Germinal center (tissue), 1 donor: ENCODE measurements around the gene PGA5.
"Not testable (repeated sequence)": the region's sequence is repeated elsewhere in the genome, so short reads cannot be mapped to it uniquely, and the experiment has no call there.

ENCODE experiments used
- DNase-seq: peaks from one replicate; pipeline ENCODE4 v3.0.0; 2012; ENCODE audit warnings: mixed read lengths, low spot score

The PGA5 gene

DNA sequence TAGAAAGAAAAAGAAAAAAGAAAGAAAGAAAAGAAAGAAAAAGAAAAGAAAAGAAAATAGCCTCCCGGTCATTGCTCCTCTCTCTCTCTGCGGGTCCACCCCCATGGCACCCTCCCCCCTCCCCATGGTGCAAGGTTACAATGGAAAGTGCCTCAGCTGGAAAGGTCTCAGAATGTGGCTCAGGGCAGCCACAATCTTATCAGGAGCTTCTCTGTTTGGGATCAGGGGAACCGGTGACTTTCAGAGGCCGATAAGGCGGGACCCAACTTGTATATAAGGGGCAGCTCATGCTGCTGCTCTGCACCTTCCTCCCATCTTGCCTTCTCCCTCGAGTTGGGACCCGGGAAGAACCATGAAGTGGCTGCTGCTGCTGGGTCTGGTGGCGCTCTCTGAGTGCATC is at the start of gene PGA5:
PGA5 (plus strand) TSS at position 301 of the 400 bp plus-strand sequence; CDS start at position 353, 52 bp downstream.
- DNase-seq = not testable (repeated sequence)

DNA sequence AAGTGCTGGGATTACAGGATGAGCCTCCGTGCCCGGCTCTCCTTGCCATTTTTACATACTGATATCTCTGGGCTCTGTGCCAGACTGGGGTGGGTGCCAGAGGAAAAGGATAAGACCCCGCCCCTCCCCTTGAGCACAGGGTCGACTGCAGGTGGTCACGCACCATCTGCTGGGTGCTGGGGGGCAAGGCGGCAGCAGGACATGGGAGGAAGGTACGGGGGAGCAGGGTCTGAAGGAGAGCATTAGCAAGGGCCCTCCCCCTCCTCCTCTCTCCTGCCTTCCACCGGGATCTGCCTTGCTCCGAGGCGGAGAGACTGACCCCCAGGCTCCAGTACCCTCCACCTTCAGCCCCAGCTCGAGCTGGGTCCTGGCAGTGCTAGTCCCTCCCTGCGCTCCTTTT is 47.4 kb upstream of the PGA5 start:
- no peak for DNase-seq

DNA sequence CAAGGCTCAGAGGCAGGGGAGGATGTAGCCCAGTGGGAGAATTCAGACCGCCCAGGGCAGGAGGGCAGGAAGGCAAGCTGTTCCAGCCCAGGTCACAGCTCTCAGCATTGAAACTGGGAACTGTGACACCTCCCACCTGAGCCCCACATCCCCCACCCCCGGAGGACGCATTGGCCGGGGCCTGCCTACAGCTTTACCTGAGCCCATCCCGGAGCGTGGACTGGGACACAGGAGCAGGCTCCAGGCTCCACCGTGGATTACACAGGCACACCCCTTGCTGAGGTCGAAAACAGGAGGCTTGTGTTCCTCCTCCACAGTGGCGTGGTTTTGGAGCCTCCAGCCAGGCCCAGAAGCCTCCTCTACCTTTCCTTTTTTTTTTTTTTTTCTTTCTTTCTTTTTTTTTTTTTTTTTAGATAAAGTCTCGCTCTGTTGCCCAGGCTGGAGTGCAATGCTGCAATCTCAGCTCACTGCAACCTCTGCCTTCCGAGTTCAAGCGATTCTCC is 46.8 kb upstream of the PGA5 start:
- no peak for DNase-seq

DNA sequence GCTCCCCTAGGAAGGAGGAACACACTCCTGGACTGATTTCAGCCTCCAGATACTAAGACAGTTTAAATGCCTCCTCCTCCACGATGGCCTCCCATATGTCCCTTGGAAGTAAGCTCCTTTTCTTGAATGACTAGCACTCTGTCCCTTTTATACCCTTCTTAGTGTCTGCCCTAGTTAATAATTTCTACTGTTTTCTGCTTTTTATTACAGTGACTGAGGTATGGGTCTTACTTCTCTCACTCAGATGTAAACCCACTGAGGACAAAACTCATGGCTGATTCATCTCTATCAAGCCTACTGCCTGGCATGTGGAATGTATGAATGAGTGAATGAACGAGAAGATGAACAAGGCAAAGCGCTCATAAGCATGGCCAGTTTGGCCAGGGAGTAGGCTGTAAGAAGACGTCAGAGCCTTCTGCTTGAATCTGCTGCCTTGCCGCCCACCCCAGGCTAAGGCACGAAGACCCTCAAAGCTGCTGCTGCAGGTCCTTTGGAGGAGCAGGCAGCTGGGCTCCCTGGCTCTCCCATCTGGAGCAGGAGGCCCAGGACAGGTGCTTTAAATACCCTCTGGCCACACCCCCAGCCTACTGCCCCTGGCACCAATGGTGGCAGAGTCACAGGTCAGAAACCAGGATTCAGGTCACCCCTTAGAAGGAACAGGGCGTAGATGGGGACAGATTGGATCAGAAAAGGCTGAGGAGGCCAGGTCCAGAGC is 45.8 kb upstream of the PGA5 start:
- no peak for DNase-seq

DNA sequence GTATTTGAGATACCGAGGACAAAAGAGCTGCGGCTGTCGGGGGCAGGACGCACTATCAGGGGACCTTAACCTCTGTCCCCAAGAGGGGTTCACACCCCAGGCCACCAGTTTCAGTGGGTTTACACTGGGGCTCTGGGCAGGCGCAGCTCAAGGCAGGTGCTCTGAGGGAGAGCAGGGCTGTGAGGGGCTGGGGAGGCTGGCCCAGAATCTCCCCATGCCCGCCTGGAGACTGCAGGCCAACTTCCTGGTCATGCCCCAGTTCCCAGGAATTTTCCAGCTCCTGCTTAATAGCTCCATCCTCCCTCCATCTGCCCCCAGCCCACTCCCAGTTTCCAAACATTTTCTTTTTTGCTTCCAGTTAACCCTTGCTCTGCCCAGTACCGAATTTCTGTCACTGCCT is 45.3 kb upstream of the PGA5 start:
- no peak for DNase-seq

DNA sequence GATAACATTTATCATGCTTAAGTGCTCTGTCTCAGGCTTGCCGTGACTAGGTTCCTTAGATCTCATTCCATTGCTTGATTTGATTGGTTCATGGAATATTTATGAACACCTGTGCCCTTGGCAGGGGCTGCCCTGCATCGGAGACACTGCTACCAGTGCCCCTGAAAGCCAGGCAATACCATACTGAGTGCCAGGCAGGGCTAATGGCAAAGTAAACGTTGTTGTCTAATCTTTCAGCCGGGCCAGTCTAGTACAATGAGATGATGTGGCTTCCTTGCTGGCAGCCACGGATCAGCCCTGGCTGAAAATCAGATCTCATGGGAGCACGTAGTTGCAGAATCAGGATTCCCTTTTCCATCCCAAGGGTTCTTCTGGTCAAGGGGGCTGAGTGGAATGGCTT is 42.6 kb upstream of the PGA5 start:
- no peak for DNase-seq

DNA sequence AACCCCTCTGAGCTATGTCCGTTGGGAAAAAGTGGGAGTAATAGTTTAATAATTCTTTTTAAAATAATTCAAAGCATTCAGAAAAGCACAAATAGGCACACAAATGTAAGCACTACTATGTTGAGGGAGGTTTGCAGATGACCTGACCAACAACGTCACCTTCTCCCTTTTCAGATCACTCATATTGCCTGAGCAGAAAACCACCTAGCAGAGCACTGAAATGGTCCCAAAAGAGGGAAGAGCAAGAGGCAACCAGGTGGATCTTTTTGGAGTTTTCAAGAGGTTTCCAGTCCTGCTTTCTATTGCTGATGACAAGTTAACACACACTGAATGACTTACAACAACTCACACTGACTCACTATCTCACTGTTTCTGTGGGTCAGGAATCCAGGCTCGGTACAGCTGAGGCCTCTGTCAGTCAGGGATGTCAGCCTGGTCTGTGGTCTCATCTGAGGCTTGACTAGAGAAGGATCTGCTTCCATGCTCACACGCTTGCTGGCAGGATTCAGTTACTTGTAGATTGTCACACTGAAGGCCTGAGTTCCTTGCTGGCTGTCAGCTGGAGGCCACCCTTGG is 41.9 kb upstream of the PGA5 start:
- no peak for DNase-seq

DNA sequence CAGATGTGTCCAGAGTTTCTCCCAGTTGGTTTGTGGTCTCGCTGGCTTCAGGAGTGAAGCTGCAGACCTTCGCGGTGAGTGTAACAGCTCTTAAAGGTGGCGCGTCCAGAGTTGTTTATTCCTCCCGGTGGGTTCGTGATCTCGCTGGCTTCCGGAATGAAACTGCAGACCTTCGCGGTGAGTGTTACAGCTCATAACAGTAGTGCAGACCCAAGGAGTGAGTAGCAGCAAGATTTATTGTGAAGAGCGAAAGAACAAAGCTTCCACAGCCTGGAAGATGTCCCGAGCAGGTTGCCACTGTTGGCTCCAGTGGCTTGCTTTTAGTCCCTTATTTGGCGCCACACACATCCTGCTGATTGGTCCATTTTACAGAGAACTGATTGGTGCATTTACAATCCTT is 39.5 kb upstream of the PGA5 start:
- DNase-seq = no peak

DNA sequence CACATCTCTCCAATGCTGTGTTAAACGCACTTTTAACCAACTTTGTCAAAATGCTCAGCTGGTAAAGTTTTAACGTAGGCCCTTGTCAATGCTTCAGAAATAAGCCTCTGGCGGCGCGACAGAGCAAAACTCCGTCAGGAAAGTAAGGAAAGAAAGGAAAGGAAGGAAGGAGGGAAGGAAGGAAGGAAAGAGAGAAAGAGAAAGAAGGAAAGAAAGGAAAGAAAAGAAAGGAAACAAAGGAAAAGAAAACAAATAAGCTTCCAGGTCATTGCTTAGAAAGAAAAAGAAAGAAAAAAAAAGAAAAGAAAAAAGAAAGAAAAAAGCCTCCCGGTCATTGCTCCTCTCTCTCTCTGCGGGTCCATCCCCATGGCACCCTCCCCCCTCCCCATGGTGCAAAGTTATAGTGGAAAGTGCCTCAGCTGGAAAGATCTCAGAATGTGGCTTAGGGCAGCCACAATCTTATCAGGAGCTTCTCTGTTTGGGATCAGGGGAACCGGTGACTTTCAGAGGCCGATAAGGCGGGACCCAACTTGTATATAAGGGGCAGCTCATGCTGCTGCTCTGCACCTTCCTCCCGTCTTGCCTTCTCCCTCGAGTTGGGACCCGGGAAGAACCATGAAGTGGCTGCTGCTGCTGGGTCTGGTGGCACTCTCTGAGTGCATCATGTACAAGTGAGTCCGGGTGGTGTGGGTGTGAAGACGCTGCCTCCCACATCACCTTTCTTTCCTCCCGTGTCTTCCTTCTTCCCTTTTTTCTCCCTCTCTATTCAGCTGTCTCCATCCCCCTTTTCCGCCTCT is 37.8 kb upstream of the PGA5 start, which contains the start of gene PGA3:
PGA3 (plus strand) TSS at position 566 of the 797 bp plus-strand sequence; CDS start at position 616, 50 bp downstream.
- not testable (repeated sequence) for DNase-seq

DNA sequence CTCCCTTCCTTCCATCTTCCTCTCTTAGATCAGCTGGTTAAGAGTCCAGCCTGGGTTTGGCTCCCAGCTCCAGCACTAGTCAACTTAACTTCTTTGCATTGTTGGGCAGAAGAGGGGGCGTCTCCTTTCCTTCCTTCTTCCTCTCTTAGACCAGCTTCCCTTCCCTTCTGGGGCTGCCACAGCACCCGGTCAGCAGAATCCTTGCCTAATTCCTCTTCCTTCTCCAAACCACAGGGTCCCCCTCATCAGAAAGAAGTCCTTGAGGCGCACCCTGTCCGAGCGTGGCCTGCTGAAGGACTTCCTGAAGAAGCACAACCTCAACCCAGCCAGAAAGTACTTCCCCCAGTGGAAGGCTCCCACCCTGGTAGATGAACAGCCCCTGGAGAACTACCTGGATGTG is 37.1 kb upstream of the PGA5 start:
- not testable (repeated sequence) for DNase-seq

DNA sequence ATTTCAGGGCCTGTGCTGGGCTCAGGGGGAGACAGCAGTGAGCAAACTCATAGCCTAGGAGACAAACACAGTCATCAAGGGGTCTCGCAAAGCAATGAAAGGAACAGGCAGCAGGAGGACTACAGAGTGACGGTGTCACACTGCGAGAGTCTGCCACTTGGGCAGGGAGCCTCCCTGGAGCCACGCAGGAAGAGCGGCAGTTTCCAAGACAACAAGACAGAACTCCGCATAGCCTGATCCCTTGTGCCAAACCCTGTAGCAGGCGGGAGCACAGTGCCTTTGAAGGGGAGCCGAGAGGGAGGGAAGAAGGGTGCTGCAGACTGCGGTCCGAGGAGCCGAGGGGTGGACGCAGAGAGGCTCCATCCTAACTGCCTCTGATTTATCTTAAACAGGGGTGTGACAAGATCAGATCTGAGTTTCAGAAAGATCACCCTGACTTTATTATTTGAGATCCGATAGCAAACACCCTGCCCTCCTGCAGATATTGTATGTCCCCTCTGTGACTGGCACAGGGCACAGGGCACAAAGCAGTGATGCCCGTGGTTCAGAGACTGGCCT is 36.4 kb upstream of the PGA5 start:
- not testable (repeated sequence) for DNase-seq

DNA sequence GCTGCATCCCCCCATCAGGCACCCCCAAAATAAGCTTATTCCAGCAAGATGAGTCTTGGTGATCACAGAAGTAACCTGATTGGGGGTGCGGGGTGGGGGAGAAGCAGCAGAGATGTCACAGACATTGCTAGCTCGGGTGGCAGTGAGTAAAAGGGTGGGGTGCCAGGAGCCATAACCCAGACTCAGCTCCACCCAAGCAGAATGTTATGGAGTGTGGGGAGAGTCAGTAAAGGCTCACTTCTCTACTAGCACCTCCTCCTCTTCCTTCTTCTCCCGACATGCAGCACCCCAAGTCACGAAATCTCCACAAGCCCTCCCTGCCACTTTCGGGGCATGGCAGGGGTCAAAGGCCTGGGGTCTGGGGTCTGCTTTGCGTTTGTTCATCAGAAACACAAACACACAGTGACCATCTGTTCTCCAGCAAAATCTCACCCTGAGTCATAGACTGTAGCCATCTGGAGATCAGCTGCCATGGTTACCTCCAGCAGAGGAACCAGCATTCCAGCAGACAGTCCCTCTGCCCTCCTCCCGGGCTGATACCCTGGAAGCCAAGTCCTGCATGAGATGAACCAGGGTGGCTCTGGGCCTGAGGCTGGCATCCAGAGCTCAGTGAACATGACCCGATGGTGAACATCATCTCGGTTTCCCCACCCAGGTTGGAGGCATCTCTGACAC is 33.2 kb upstream of the PGA5 start:
- DNase-seq = not testable (repeated sequence)

DNA sequence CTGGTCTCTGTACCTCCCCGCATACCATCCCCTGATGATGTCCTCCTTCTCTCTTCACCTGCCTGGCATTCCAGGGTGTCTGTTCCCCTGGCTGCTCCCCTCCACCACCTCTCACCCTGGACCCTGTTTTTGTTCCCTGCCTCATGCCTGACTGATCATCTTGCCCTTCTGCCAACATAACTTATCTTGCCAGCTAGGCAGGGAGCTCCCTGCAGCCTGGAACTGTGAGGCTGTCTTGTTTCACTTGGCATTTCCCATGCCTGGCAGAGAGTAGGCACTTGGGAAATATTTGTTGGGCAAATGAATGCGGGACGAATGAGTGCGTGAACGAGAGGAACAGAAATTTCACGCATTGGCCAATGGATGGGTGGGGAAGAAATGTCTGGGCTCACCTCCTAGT is 30.3 kb upstream of the PGA5 start:
- not testable (repeated sequence) for DNase-seq

DNA sequence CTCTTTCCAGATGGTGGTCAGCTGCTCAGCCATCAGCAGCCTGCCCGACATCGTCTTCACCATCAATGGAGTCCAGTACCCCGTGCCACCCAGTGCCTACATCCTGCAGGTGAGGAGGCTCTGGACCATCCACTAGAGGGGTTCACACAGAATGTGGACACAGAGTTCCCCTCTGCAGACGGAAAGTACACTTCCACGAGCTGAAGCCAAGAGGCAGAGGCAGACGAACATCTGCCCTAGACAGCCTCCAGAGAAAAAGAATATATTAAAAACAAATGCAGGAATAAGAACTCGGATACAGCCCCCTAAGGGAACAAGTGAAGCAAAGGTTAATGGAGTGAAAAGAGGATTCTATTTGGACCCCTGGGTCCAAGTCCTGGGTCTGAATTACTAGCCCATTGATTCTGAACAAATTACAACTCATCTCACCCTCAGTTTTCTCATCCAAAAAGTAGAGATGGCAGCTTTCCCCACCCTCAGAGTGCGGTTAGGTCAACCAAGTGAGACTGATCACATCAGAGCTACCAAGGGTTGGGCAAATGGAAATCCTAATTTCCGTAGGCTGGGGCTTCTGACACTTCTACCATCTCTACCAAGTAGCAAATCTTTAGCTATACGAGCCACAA is 29.5 kb upstream of the PGA5 start:
- DNase-seq = not testable (repeated sequence)

DNA sequence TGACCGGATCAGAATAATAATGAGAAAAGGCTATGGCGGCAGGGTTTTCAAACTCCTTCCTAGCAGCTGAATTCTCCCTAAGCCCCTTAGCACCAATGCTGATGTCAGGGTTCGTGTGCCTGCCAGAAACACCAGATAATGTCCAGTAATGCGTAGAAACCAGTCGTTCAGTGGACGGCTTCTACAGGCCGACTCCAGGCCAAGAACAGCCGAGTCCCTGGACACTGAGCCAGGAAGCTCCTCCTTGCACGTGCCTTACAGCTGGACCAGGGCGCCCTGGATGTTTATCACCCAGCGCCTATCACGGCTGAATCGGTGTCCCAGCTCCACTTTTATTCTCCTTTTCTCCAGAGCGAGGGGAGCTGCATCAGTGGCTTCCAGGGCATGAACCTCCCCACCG is 28.8 kb upstream of the PGA5 start:
- not testable (repeated sequence) for DNase-seq

DNA sequence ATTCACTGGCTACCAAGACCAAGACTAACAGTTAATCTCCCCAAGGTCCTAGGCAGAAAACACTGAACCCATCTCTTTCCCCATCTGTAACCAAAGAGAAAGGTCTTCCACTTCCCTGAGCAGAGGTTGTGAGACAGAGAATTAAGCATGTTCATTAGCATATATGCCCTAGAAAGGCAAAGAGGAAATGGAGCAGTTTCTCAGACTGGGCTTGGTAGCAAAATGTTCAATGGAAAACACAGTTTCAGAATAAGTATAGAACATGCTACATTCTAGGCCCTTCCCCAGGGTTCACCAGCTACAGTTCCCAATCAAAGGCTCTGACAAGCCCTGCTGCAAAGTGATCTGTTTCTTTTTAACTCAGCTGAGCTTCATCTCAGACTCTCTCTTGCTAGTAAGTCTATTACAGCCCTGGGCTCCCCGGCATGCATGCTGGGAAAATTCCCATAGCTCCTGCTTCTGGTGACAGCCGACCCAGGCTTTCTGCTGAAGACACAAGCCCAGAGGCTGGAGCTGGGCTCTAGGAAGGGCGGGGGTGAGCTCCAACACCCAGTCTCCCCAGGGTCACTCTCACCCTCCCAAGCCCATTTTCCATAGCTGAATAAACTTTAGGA is 27.2 kb upstream of the PGA5 start:
- not testable (repeated sequence) for DNase-seq

DNA sequence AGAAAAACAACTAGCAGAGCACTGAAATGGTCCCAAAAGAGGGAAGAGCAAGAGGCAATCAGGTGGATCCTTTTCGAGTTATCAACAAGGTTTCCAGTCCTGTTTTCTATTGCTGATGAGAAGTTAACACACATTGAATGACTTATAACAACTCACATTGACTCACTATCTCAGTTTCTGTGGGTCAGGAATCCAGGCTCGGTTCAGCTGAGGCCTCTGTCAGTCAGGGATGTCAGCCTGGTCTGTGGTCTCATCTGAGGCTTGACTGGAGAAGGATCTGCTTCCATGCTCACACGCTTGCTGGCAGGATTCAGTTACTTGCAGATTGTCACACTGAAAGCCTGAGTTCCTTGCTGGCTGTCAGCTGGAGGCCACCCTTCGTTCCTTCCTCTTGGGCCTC is 22.7 kb upstream of the PGA5 start:
- DNase-seq = not testable (repeated sequence)

DNA sequence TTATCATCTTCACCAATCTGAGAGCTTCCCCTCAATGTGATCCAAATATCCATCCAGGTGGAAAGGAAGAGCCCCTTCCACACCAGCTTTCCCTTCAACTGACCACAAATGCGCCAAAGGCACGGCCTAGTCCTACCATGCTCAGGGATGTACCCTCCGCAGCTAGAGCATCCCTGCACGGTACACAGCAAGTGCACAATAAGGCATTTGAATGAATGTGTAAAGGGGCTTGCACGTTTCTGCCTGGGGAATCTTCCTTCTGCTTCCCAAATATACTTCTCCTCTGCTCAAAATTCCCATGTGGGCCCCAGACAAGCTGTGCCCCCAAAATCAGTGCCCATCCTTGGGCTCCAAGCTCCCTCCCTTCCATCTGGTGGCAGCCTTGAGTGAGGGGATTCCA is 22.0 kb upstream of the PGA5 start:
- not testable (repeated sequence) for DNase-seq

DNA sequence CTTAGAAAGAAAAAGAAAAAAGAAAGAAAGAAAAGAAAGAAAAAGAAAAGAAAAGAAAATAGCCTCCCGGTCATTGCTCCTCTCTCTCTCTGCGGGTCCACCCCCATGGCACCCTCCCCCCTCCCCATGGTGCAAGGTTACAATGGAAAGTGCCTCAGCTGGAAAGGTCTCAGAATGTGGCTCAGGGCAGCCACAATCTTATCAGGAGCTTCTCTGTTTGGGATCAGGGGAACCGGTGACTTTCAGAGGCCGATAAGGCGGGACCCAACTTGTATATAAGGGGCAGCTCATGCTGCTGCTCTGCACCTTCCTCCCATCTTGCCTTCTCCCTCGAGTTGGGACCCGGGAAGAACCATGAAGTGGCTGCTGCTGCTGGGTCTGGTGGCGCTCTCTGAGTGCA is 18.9 kb upstream of the PGA5 start, which contains the start of gene PGA4:
PGA4 (plus strand) TSS at position 301 of the 400 bp plus-strand sequence; CDS start at position 355, 54 bp downstream.
- not testable (repeated sequence) for DNase-seq

DNA sequence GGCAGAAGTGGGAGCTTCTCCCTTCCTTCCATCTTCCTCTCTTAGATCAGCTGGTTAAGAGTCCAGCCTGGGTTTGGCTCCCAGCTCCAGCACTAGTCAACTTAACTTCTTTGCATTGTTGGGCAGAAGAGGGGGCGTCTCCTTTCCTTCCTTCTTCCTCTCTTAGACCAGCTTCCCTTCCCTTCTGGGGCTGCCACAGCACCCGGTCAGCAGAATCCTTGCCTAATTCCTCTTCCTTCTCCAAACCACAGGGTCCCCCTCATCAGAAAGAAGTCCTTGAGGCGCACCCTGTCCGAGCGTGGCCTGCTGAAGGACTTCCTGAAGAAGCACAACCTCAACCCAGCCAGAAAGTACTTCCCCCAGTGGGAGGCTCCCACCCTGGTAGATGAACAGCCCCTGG is 18.3 kb upstream of the PGA5 start:
- not testable (repeated sequence) for DNase-seq
